ENCODE data around the gene KRT74. TPM values are rescaled to one million over a fixed set of nuclear protein-coding genes. Genes with fewer than 3 reads are reported as not detected.

The KRT74 gene
- total RNA-seq, 1 donor from 2014 or later: not detected

DNA sequence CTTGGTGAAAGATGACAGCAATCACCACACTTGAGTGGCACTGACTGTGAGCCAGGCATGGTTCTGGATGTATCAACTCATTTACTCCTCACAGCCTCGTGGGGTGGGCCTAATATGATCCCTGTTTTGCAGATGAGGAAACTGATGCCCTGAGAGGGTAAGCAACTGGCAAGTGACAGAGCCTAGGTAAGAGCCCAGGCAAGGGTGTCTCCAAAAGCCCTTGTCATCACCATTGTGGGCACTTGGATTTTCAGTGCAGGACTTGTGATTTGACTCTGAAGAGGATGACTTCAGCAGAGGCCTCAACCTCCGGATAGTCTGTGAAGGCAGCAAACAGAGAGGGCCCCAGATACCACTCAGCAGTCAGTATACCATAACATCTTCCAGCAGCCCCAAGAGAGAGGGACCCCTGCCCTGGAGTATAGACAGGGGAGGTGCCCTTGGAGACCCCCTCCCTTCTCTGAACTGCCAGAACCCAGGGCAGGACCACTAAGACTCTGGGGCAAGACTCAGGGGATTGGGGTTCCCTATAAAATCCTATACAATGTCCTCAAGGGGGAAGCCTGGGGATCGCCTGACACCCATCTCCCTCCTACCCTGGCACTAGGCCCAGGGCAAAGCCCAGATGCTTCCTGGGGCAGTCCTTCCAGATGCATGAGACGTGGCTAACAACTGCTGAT is 46.4 kb downstream of the KRT74 start:
- Mint-ChIP-seq H3K27me3 (ENCODE audit: insufficient read depth) (no peaks in the 10 kb centered on the region), H3K27ac (no peak overlapping the region), H3K4me3 (no peak overlapping the region), H3K9me3 (no peaks in the 10 kb centered on the region), H3K36me3 (ENCODE audit: low read depth) (no peaks in the 10 kb centered on the region), H3K4me1 (ENCODE audit: low read depth) (no peaks in the 10 kb centered on the region)
- no peak for DNase-seq (ENCODE audit: low spot score)
- intact Hi-C loops (cut with micrococcal nuclease): no loop called here

DNA sequence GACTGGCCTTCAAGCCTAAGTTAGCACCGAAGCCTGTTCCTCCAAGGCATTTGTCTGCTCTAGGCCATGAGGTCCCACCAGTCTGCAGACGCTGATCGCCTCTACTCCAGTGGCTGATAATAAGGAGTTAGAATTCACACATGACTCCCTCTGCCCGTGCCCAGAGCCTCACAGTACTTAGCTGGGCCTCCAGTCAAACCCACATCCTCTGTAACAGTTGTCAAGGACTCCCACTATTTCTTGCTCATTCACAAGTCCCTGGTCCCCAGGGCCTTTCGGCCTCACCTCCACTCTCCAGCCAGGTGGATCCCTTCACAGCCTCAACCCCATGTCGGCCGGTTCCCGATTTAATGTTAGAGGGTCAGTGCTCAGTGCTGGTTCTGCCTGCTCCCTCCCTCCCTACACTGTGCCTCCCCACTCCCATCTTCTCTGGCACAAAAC is 47.1 kb downstream of the KRT74 start:
- H3K27ac Mint-ChIP-seq: no peak overlapping the region
- H3K9me3 Mint-ChIP-seq: no peaks in the 10 kb centered on the region
- no peaks in the 10 kb centered on the region for H3K4me1 Mint-ChIP-seq (ENCODE audit: low read depth)
- no peaks in the 10 kb centered on the region for H3K36me3 Mint-ChIP-seq (ENCODE audit: low read depth)
- no peaks in the 10 kb centered on the region for H3K27me3 Mint-ChIP-seq (ENCODE audit: insufficient read depth)
- no peak for DNase-seq (ENCODE audit: low spot score)
- intact Hi-C loops (cut with micrococcal nuclease): no loop called here
- no peak overlapping the region for H3K4me3 Mint-ChIP-seq

DNA sequence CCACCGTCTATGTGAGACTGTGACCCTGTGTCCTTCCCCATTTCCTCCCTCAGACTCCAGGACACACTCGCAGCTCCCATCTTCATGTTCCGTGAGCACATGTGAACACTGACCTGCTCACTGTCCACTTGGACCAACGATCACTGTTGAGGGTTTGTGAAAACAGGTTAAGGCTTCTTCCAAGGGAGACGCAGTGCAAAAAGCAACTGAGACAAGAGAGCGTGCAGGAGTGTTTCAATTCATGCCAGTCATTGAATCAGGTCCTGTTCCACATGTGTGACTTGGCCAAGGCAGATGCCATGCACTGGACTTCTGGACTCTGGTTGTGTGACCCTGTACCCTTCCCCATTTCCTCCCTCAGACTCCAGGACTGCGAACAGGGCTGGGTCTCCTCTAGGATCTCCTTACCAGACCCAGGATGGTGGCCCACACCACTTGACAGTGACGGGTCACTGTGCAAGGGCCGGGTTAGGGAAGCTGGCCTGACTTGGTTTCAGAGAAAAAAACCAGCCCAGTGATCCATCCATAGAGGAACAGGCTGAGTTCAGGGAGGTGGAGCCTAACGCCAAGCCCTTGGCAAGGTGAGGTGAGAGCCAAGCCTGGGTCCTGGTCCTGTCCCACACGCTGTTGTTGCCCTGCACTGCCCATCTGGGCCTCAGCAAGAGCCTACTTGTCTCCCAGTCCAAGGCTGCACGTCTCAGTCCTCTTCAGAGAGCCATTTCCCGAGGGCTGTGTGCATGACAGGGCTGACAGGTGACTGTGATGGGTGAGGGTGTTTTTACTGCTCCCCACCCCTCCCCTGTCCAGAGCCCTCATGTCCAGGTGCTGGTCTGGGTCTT is 47.8 kb downstream of the KRT74 start:
- Mint-ChIP-seq H3K4me3 (no peak overlapping the region), H3K27ac (no peak overlapping the region), H3K4me1 (ENCODE audit: low read depth) (no peaks in the 10 kb centered on the region), H3K9me3 (no peaks in the 10 kb centered on the region), H3K27me3 (ENCODE audit: insufficient read depth) (no peaks in the 10 kb centered on the region), H3K36me3 (ENCODE audit: low read depth) (no peaks in the 10 kb centered on the region)
- DNase-seq (ENCODE audit: low spot score): no peak
- intact Hi-C loops (cut with micrococcal nuclease): no loop called here

DNA sequence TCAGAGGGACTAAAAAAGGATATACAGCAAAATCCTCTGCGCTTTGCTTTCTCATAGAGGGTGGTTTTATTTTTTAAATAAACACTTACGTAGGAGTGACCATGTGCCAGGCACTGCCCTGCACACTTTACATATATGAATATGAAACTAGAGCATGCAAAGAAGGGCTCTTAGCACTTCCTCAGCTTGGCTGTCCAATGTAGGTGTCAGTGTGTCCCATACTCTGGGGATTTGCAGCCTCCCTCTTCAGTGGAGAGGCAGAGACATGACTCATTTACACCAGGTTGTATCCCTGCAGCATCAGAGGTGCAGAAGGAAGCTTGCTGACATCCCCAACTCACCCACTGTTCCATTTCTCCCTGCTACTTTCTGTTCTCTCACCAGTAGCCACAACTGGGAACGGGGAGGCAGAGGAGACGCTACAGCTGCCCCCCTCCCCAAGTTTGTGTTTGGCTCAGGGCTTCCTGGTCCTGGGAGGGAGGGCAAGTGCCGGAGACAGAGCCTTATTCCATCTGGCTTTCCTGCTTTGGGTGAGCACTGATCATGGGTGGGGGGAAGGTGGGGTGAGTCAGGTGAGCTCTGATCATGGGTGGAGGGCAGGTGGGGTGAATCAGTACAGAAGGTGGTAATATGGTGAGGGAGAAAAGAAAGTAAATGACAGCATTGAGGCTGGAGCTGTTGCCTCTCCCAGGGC is 48.6 kb downstream of the KRT74 start:
- no peaks in the 10 kb centered on the region for H3K27me3 Mint-ChIP-seq (ENCODE audit: insufficient read depth)
- DNase-seq (ENCODE audit: low spot score): no peak

DNA sequence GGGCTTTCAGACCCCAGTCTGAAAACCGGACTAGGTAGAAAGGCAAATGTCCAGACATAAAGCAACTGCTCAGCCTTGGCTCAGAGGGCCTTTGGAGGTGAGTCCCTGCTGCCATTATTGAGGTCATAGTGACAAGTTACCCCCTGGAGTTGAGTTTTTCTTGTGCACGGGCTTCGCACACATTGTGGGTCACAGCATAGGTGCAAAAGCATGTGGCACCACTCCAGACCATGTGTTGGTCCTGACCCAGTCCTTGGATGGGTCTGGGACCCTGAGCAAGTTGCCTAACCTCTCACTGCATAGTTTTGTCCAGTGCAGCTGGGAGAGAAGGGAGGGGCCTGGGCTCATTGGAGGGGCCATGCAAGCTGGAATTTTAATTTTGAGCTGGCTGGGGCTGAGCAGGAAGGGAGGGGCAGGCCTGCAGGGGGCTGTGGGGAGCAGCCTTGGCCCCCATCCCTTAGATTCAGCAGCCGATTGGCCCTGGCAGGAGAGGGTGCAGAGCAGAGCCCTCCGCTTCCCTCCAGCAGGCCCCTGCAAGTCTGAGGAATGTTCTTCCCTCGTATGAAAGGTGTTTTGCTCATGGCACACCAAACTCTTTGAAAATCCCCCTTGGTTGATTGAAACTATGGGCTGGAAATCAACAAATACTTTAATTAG is 49.3 kb downstream of the KRT74 start:
- H3K27me3 Mint-ChIP-seq (ENCODE audit: insufficient read depth): no peaks in the 10 kb centered on the region

More for the DNA sequence above, 48.6 kb downstream of the KRT74 start:
- H3K4me1 Mint-ChIP-seq (ENCODE audit: low read depth): no peaks in the 10 kb centered on the region
- intact Hi-C loops (cut with micrococcal nuclease): no loop called here
- no peaks in the 10 kb centered on the region for H3K36me3 Mint-ChIP-seq (ENCODE audit: low read depth)
- H3K27ac Mint-ChIP-seq: no peak overlapping the region
- H3K4me3 Mint-ChIP-seq: no peak overlapping the region
- H3K9me3 Mint-ChIP-seq: no peaks in the 10 kb centered on the region

DNA sequence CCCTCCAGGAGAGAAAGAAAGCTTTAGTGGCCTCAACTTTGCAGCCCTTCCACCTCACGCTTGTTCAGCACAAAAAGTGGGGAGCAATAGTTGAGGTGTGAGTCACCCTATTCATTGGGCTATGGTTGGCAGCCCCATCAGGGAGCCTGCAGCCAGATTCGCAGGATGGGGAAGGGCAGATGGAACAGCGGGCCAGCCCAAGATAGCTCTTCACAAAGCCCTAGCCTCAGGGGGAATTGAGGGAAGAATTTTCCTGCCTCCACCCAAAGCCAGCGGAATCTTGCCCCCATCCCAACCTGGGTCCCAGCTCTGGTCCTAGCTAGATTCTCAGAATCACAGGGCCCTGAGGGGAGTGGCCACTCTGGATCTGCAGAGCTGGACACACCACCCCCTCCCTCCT is 49.8 kb downstream of the KRT74 start:
- Mint-ChIP-seq H3K27me3 (ENCODE audit: insufficient read depth) (no peaks in the 10 kb centered on the region), H3K4me3 (no peak overlapping the region), H3K4me1 (ENCODE audit: low read depth) (no peaks in the 10 kb centered on the region), H3K9me3 (no peaks in the 10 kb centered on the region), H3K27ac (no peak overlapping the region), H3K36me3 (ENCODE audit: low read depth) (no peaks in the 10 kb centered on the region)
- no peak for DNase-seq (ENCODE audit: low spot score)
- intact Hi-C loops (cut with micrococcal nuclease): no loop called here

More for the DNA sequence above, 49.3 kb downstream of the KRT74 start:
- H3K27ac Mint-ChIP-seq: no peak overlapping the region
- no peak overlapping the region for H3K4me3 Mint-ChIP-seq
- H3K9me3 Mint-ChIP-seq: no peaks in the 10 kb centered on the region
- no peaks in the 10 kb centered on the region for H3K4me1 Mint-ChIP-seq (ENCODE audit: low read depth)
- no peaks in the 10 kb centered on the region for H3K36me3 Mint-ChIP-seq (ENCODE audit: low read depth)
- intact Hi-C loops (cut with micrococcal nuclease): no loop called here
- no peak for DNase-seq (ENCODE audit: low spot score)

DNA sequence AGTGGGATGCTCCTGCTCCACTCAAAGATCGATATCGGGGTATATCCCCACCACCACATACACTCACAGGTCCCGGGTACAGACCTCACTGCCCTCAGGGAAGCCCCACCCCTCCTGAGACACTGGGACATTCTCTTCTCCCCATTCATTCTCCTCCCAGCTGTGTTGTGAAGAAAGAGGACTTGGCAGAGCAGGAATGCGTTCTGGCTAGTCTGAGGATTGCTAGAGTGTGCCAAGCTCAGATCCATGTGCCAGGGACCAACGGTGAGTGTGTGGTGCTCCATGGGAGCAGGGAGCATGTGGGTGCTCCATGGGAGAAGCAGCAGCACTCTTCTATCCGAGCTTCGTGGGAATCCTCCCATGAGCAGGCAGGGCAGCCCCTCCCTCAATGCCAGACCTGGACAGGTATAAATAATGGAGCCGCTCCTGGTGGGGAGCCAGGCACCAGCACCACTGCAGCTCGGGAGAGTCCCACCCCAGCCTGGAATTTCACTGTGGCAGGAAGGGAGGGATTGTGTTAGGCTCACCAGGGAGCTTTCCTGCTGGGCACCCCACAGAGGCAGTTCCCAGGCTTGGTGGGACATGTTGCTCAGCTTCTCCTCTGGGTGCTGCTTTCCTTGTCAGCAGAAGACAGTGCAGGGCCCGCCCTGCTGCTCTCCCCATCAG is 51.2 kb downstream of the KRT74 start:
- H3K36me3 Mint-ChIP-seq (ENCODE audit: low read depth): no peaks in the 10 kb centered on the region
- DNase-seq (ENCODE audit: low spot score): no peak
- intact Hi-C loops (cut with micrococcal nuclease): no loop called here
- H3K4me3 Mint-ChIP-seq: no peak overlapping the region
- no peaks in the 10 kb centered on the region for H3K9me3 Mint-ChIP-seq
- no peaks in the 10 kb centered on the region for H3K27me3 Mint-ChIP-seq (ENCODE audit: insufficient read depth)
- no peaks in the 10 kb centered on the region for H3K4me1 Mint-ChIP-seq (ENCODE audit: low read depth)
- no peak overlapping the region for H3K27ac Mint-ChIP-seq

DNA sequence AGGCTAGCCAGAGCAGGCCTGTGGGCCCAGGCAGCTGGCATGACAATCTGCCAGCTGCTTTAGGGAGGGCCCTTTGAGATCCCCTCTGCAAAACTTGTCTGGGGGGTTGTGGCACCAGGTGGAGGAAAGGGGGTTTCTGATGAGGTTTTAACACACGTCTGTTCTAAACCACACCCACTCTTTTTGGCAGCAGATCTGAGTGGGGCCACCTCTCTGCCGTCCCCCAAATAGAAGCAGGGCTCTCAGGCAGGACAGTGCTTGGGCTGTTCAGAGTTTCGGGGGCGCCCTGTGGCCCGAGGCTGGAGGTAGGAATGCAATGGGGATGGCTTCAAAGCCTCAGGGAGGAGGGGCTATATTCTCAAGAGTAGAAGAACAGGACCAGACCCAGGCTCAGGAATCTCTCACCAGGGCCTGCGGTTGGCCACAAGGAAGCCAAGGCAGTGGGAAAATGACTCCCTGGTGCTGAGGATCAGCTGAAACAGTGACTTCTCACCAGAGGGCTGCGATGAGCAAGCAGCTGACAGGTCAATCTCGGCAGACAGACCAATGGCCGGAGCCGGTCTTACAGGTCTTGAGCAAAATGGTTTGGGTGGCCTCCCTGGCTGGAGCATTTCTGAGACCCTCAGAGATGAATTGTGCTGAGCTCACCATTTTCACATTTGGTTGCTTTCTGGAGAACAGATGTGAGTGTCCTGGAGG is 51.9 kb downstream of the KRT74 start:
- intact Hi-C loops (cut with micrococcal nuclease): no loop called here
- DNase-seq (ENCODE audit: low spot score): no peak
- Mint-ChIP-seq H3K4me3 (no peak overlapping the region), H3K27ac (no peak overlapping the region), H3K36me3 (ENCODE audit: low read depth) (no peaks in the 10 kb centered on the region), H3K4me1 (ENCODE audit: low read depth) (no peaks in the 10 kb centered on the region), H3K9me3 (no peaks in the 10 kb centered on the region), H3K27me3 (ENCODE audit: insufficient read depth) (no peaks in the 10 kb centered on the region)

DNA sequence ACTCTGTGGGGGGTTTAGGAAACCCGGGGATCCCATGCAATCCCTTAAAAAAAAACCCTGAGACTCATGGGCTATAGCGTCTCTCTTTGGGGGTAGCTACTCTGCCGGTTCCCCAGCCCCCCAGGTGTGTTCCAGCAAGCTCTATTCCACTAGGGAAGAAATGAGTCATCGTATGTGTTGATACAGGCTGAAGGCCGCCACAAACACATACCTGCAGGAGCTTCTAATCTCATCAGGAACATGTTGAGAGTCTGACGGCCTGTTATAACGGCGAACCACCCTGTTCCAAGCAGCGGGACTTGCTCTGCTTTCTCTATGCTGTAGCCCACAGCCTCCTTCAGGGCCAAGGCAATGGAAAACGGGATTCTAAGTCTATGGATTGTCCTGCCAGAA is 52.5 kb downstream of the KRT74 start:
- no peaks in the 10 kb centered on the region for H3K4me1 Mint-ChIP-seq (ENCODE audit: low read depth)
- no peak for DNase-seq (ENCODE audit: low spot score)
- intact Hi-C loops (cut with micrococcal nuclease): no loop called here

DNA sequence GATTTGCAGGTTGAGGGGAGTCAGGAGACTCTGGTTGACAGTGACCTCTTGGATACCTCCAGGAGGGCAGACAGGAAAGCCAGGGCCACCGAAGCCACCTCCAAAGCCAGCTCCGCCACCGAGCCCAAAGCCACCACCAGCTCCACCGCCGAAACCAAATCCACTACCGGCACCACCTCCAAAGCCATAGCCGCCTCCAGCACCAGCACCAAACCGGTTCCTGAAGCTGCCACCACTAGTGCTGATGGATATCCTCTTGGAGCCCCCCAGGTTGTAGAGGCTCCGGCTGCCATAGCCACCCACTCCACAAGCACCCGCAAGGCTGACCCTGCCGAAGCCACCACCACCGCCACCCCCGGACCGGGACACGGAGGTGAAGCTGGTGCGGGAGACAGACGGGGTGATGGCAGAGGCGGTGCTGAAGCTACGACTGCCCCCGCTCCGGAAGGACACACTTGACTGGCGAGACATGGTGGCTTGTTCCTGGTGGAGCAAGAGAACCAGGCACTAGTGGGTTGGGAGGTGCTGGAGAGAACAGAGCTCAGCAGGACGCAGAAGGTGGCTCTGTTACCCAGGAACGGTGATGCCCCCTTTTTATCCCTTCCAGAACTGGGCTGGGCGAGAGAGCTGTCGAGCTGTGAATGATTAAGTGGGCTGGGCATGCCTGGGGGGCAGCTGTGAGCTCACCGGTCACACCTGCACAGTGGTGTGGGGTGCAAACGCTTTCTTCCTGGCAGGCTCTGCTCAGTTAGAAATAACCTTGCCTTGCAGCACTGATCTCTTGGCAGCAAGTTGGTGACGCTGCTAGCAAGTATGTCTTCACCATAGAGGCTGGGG is 53.6 kb downstream of the KRT74 start, which contains the start of gene KRT5:
TSS of gene KRT5 (minus strand) at position 569 of the 837 bp plus-strand sequence. CDS start at position 471, 98 bp downstream.
- H3K9me3 Mint-ChIP-seq: no peaks in the 10 kb centered on the region
- no peaks in the 10 kb centered on the region for H3K36me3 Mint-ChIP-seq (ENCODE audit: low read depth)
- no peak within 1 kb of the TSS for H3K27ac Mint-ChIP-seq

More for the DNA sequence above, 52.5 kb downstream of the KRT74 start:
- Mint-ChIP-seq H3K36me3 (ENCODE audit: low read depth) (no peaks in the 10 kb centered on the region), H3K4me3 (no peak overlapping the region), H3K9me3 (no peaks in the 10 kb centered on the region), H3K27ac (no peak overlapping the region), H3K27me3 (ENCODE audit: insufficient read depth) (no peaks in the 10 kb centered on the region)

DNA sequence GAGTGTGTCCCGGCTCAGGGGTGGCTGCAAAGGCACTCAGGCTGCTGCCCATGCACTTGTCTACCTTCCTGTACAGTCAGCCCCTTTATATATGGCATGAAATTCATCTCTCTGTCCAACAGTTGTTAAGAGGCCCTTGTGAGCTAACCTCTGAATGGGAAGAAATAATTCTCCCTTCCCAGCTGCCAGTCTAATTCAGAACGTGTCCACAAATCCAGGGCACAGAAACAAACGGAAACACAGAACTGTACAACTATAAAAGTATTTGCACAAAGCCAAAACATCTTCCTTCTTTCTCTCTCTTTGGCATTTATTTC is 54.3 kb downstream of the KRT74 start:
- H3K27ac Mint-ChIP-seq: no peak overlapping the region
- no peaks in the 10 kb centered on the region for H3K9me3 Mint-ChIP-seq
- H3K36me3 Mint-ChIP-seq (ENCODE audit: low read depth): no peaks in the 10 kb centered on the region
- no peak overlapping the region for H3K4me3 Mint-ChIP-seq
- H3K4me1 Mint-ChIP-seq (ENCODE audit: low read depth): no peaks in the 10 kb centered on the region
- DNase-seq (ENCODE audit: low spot score): no peak
- H3K27me3 Mint-ChIP-seq (ENCODE audit: insufficient read depth): peaks cover 2% of the 10 kb centered on the region
- intact Hi-C loops (cut with micrococcal nuclease): no loop called here

More for the DNA sequence above, 53.6 kb downstream of the KRT74 start, which contains the start of gene KRT5:
- H3K27me3 Mint-ChIP-seq (ENCODE audit: insufficient read depth): peaks cover 2% of the 10 kb centered on the region
- intact Hi-C loops (cut with micrococcal nuclease): no loop called here
- H3K4me1 Mint-ChIP-seq (ENCODE audit: low read depth): no peaks in the 10 kb centered on the region
- no peak within 1 kb of the TSS for H3K4me3 Mint-ChIP-seq
- DNase-seq (ENCODE audit: low spot score): no peak
